Colonic mucosa (tissue), 4 donors: ENCODE data around the gene DES. TPM values are rescaled to one million over a fixed set of nuclear protein-coding genes. Genes with fewer than 3 reads are reported as not detected.

Experiments
- DNase-seq: peaks from one replicate; pipeline ENCODE4 v3.0.0-alpha.2; 2020
- H3K27ac ChIP-seq: fragments of 200-600 bp; one replicate; pipeline ENCODE4 v1.8.0; 2021
- H3K27me3 ChIP-seq: fragments of 200-600 bp; one replicate; pipeline ENCODE4 v1.8.0; 2021
- H3K36me3 ChIP-seq: fragments of 200-600 bp; one replicate; pipeline ENCODE4 v1.8.0; 2021
- H3K4me1 ChIP-seq: fragments of 200-600 bp; one replicate; pipeline ENCODE4 v1.8.0; 2021; ENCODE audit warnings: mild to moderate bottlenecking
- H3K4me3 ChIP-seq: fragments of 200-600 bp; one replicate; pipeline ENCODE4 v1.8.0; 2021
- H3K9ac ChIP-seq, 2 donors: one replicate each; pipeline ENCODE4 v1.7.0; 2013; ENCODE audit warnings: control low read depth in 2 of 2, low read depth in 2 of 2, low read length in 2 of 2
- H3K9me3 ChIP-seq: fragments of 200-600 bp; one replicate; pipeline ENCODE4 v1.8.0; 2021
- CTCF ChIP-seq: fragments of 200-600 bp; IDR thresholded peaks from one replicate; pipeline ENCODE4 v1.8.0; 2022; ENCODE audit warnings: antibody characterized with exemption, mild to moderate bottlenecking
- intact Hi-C: fragments of 100-400 bp; cut with DNase I; formaldehyde crosslinking; loops from one replicate; pipeline ENCODE4 v1.14.1; 2022
- total RNA-seq, 2 donors: library from RNA; stranded (reverse); fragmentation: NEBNext Ultra II Directional in 1 of 2; extraction: Animal tissue kit (Norgen Biotek cat#: 25700) in 1 of 2; gene quantifications; one replicate each; pipeline ENCODE4 v1.2.1, GENCODE V29; 2021
- donor health status: healthy.
- donor health status: DM: no; HTN: no; CAD: no.
- donor health status: DM: no; HTN: no; CAD: no.

Gene DES
- total RNA-seq, 2 donors from 2014 or later: 24.0 to 917 TPM

GRCh38 chr2:219457784-219458369 lies 39.7 kb downstream of the DES start:
- intact Hi-C loops: no loop called here
- DNase-seq: no peak
- H3K9me3 ChIP-seq: no peaks in the 10 kb centered on the region
- no peaks in the 10 kb centered on the region for H3K4me1 ChIP-seq
- H3K27ac ChIP-seq: no peak overlapping the region
- H3K9ac ChIP-seq: no peak overlapping the region
- no peak for TF ChIP-seq CTCF
- H3K4me3 ChIP-seq: no peak overlapping the region
- no peaks in the 10 kb centered on the region for H3K27me3 ChIP-seq
- no peaks in the 10 kb centered on the region for H3K36me3 ChIP-seq

- DNase-seq: no peak
- no peaks in the 10 kb centered on the region for H3K27me3 ChIP-seq
- H3K9me3 ChIP-seq: no peaks in the 10 kb centered on the region
- H3K4me1 ChIP-seq: no peaks in the 10 kb centered on the region
- TF ChIP-seq CTCF: no peak
- intact Hi-C loops: no loop called here
- no peak overlapping the region for H3K9ac ChIP-seq
- no peak overlapping the region for H3K27ac ChIP-seq
- no peak overlapping the region for H3K4me3 ChIP-seq
- H3K36me3 ChIP-seq: no peaks in the 10 kb centered on the region
These were observed 40.8 kb downstream of the DES start for GRCh38 chr2:219458996-219459395.

GRCh38 chr2:219459460-219460311 lies 41.5 kb downstream of the DES start:
- no peaks in the 10 kb centered on the region for H3K27me3 ChIP-seq
- H3K9ac ChIP-seq: no peak overlapping the region
- H3K4me1 ChIP-seq: no peaks in the 10 kb centered on the region
- DNase-seq: peak; percentile 51
- no peak overlapping the region for H3K4me3 ChIP-seq
- intact Hi-C loops: no loop called here
- no peaks in the 10 kb centered on the region for H3K9me3 ChIP-seq
- no peak overlapping the region for H3K27ac ChIP-seq
- no peaks in the 10 kb centered on the region for H3K36me3 ChIP-seq
- TF ChIP-seq CTCF: peak; percentile 77

GRCh38 chr2:219460424-219460926 lies 42.3 kb downstream of the DES start:
- no peaks in the 10 kb centered on the region for H3K4me1 ChIP-seq
- no peaks in the 10 kb centered on the region for H3K9me3 ChIP-seq
- H3K36me3 ChIP-seq: no peaks in the 10 kb centered on the region
- no peak for DNase-seq
- no peak for TF ChIP-seq CTCF
- no peak overlapping the region for H3K27ac ChIP-seq
- no peak overlapping the region for H3K4me3 ChIP-seq
- no peaks in the 10 kb centered on the region for H3K27me3 ChIP-seq
- H3K9ac ChIP-seq: no peak overlapping the region
- intact Hi-C loops: no loop called here

GRCh38 chr2:219461047-219461514 lies 42.9 kb downstream of the DES start:
- Histone ChIP-seq H3K27ac (no peak overlapping the region), H3K27me3 (no peaks in the 10 kb centered on the region), H3K4me3 (no peak overlapping the region), H3K36me3 (no peaks in the 10 kb centered on the region), H3K9ac (no peak overlapping the region), H3K4me1 (no peaks in the 10 kb centered on the region), H3K9me3 (no peaks in the 10 kb centered on the region)
- intact Hi-C loops: no loop called here
- no peak for DNase-seq
- TF ChIP-seq CTCF: no peak
